Daoy (cell line): Measurements from ENCODE around the gene SIAH1. TPM values are rescaled to one million over a fixed set of nuclear protein-coding genes. Genes with fewer than 3 reads are reported as not detected.
"Not testable (repeated sequence)": the region's sequence is repeated elsewhere in the genome, so short reads cannot be mapped to it uniquely, and the experiment has no call there.

ENCODE experiments used
- DNase-seq: peaks from one replicate; pipeline ENCODE4 v3.0.0-alpha.2; 2015; ENCODE audit warnings: low read depth
- total RNA-seq: library from RNA; depleted of rRNA; stranded (reverse); fragments of >200 nt; shearing (Covaris generic); gene quantifications from 2 replicates; pipeline ENCODE4 v1.2.3, GENCODE V29; 2014

SIAH1 gene
- total RNA-seq, 1 experiment from 2014 or later = 20.2 TPM

GRCh38 chr16:48366165-48367093 lies 18.8 kb downstream of the SIAH1 start:
- peak; percentile 70 for DNase-seq

GRCh38 chr16:48365601-48366164 lies 19.5 kb downstream of the SIAH1 start:
- DNase-seq = peak; percentile 91

GRCh38 chr16:48365025-48365600 lies 20.1 kb downstream of the SIAH1 start:
- DNase-seq = peak; percentile 14

DNA sequence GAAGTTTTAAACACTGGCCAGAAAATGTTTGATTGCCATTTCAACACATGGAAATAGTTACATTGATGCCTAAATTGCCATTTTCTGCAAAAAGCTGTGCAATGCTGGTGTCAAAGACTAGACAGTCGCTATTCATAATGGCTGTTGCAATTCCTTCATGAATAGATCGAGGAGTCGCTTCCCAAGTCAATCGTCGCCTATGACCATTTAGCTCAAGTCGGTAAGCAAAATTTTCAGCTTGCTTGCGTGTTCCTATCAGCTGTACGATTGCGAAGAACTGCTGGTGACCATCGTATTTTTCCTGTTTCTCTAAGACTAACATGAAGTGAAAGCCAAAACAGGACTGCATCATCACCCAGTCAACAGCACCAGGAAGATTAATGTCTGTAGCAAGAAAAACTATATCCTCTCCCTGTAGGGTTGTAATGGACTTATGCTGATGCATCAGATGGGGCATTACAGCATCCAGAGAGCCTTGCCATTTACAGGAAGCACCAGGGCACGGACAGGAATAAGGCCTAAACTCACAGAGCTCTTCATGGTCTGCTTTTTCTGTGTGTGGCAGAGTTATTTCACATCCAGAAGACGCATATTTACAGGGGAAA lies 23.6 kb downstream of the SIAH1 start:
- no peak for DNase-seq

- no peak for DNase-seq
Measured at GRCh38 chr16:48361012-48361411, 24.2 kb downstream of the SIAH1 start.

DNA sequence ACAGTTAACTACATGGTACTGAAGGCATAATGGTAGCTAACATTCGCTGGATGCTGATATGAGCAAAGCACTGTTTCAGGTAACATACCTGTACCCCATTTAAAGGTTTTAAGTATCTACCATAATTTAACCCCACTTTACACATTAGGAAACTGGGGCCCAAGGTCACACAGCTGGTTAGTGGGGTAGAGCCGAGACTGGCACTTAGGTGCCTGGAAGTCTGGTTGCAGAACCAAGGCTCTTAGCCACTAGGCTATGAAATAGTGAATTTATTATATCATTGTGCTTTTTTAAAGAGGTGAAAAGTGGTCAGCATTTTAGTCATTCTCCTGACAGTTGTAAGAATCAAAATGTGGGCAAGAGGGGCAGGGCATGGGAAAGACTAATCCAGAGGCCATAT lies 25.2 kb downstream of the SIAH1 start:
- DNase-seq = no peak

DNA sequence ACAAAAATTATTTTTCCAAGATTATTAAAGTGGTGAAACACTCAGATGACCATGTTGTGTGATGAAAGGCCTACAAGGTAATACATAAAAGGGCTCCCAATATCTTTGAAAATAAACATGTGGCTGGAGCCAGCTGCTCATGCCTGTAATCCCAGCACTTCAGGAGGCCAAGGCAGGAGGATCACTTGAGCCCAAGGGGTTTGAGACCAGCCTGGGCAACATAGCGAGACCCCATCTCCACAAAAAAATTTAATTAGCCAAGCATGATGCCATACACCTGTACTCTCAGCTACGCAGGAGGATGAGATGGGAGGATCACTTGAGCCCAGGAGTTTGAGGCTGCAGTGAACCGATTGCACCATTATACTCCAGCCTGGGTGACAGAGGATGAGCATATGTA lies 26.8 kb downstream of the SIAH1 start:
- DNase-seq = no peak

GRCh38 chr16:48356633-48357376 lies 28.4 kb downstream of the SIAH1 start:
- DNase-seq = no peak

- no peak for DNase-seq
Measured at GRCh38 chr16:48354877-48355855, 30.0 kb downstream of the SIAH1 start.

DNA sequence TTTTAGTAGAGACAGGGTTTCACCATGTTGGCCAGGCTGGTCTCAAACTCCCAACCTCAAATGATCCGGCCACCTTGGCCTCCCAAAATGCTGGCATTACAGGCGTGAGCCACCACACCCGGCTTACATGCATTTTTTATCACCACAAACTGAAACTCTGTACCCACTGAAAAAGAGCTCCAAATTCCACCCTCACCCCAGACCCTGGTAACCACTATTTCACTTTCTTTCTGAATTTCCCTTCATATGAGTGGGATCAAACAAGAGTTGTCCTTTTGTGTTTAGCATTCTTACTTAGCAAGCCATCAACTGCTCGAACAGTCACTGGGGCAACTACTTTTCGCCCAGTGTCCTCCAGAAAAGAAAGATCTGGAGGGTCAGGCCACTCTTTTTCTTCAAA lies 30.8 kb downstream of the SIAH1 start:
- not testable (repeated sequence) for DNase-seq

DNA sequence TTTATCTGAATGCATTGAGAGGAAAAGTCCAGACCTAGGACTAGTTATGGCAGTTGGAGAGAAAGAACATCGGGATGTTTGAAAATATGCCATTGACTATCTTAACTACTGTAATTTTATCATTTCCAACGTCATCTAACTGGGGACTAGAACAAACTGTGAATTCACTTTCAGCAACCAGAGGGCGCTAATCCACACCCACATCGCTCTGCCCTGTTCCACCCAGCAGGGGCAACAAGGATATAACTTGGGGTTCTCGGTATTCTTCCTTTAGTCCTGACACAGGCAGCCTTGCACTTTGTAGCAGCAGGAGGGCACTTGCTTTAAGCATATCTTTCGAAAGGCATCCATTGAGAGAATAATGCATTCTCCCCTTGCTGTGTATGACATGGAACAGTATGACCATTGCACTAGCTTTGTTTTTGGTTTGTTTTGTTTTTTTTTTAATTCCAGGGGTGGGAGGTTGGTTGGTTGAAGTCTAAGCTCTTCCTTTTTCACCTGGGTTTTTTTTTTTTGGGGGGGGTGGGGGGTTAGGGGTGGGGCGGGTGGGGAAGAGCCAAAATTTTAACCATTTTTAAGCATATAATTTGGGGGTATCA lies 31.5 kb downstream of the SIAH1 start:
- peak; percentile 66 for DNase-seq

- no peak for DNase-seq
Measured at GRCh38 chr16:48352648-48353390, 32.4 kb downstream of the SIAH1 start.

GRCh38 chr16:48350736-48351135 lies 34.5 kb downstream of the SIAH1 start:
- no peak for DNase-seq

- DNase-seq = no peak
Measured at GRCh38 chr16:48347980-48348379, 37.2 kb downstream of the SIAH1 start.

GRCh38 chr16:48347191-48347865 lies 37.9 kb downstream of the SIAH1 start:
- no peak for DNase-seq

GRCh38 chr16:48342591-48342990 lies 42.6 kb downstream of the SIAH1 start:
- no peak for DNase-seq

GRCh38 chr16:48340054-48340453 lies 45.2 kb downstream of the SIAH1 start:
- no peak for DNase-seq

DNA sequence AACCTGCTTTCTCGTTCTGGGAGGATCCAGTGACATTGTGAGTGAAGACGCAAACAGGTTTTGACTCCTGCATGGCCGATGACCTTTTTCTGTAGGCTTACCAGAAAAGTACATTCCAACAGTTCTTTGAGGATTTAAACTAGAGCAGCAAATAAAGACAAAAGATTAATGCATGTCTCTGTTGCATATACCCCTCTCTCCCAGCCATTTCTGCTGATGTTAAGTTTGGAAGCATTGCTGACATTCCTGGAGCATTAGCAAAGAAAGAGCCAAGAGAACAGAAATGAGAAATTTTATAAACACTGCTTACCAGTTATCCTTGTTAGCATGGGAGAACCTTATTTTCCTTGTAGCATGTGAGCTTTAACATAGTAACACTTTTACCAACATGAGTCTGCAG lies 49.3 kb downstream of the SIAH1 start:
- DNase-seq = no peak

DNA sequence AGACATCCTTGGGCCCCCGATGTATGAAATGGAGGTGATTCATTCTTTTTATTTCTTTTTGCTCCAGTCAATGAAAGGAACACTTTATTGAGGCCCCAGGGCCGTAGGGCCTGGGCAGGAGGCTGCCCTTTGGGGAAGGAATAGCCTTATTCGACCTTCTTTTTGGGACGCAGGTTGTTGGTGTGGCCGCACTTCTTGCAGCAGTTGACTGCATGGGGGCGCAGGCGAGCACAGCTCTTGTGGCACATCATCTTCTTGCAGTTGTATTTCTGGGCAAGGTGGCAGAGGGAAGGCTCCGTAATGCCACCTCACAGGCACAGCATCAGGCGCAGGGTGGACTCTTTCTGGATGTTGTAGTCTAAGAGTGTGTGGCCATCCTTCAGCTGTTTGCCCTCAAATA lies 50.9 kb downstream of the SIAH1 start:
- no peak for DNase-seq
